ENCODE results near the gene RHBDD2. TPM values are rescaled to one million over a fixed set of nuclear protein-coding genes. Genes with fewer than 3 reads are reported as not detected.

RHBDD2 gene
- total RNA-seq, 1 donor from 2014 or later: 32.8 TPM

GRCh38 chr7:75916259-75916658 is 37.4 kb downstream of the RHBDD2 start:
- no peak overlapping the region for H3K27ac Mint-ChIP-seq
- no peak for ATAC-seq (ENCODE audit: low read depth)
- H3K36me3 Mint-ChIP-seq (ENCODE audit: low read depth): peaks cover 12% of the 10 kb centered on the region
- TF ChIP-seq CTCF (IDR thresholded peaks at IDR 0.05): no peak
- no peaks in the 10 kb centered on the region for H3K27me3 Mint-ChIP-seq
- H3K9me3 Mint-ChIP-seq: no peaks in the 10 kb centered on the region
- H3K4me1 Mint-ChIP-seq: peaks cover 33% of the 10 kb centered on the region
- POLR2A ChIA-PET: interaction anchor here (0.7 to 4.3 kb wide), 9 partner anchors 12 to 251 kb away, joined by 3 to 38 read pairs (median 10); partner anchors contain the start of genes MDH2, RHBDD2 and STYXL1
- CTCF ChIA-PET: interaction anchor here (1.1 kb wide), 1 partner anchor 104 kb away, joined by 3 read pairs; no protein-coding TSS in a partner anchor
- DNase-seq: no peak
- peak overlapping the region; percentile 90 for H3K4me3 Mint-ChIP-seq
- intact Hi-C loops (cut with micrococcal nuclease): loop anchor here (10.0 kb wide), 2 partner anchors 439 to 1741 kb away; partner anchors contain the start of genes EIF4H and YWHAG

GRCh38 chr7:75916685-75917634 is 38.1 kb downstream of the RHBDD2 start:
- H3K4me1 Mint-ChIP-seq: peaks cover 37% of the 10 kb centered on the region
- ChIA-PET POLR2A (interaction anchor here (0.6 to 4.3 kb wide), 4 partner anchors 39 to 103 kb away, joined by 4 to 38 read pairs (median 6); partner anchors contain the start of gene RHBDD2), CTCF (no interaction called here)
- no peak for DNase-seq
- H3K27me3 Mint-ChIP-seq: no peaks in the 10 kb centered on the region
- H3K36me3 Mint-ChIP-seq (ENCODE audit: low read depth): peaks cover 15% of the 10 kb centered on the region
- peak overlapping the region; percentile 90 for H3K4me3 Mint-ChIP-seq
- no peak for TF ChIP-seq CTCF (IDR thresholded peaks at IDR 0.05)
- no peak for ATAC-seq (ENCODE audit: low read depth)
- H3K9me3 Mint-ChIP-seq: no peaks in the 10 kb centered on the region
- no peak overlapping the region for H3K27ac Mint-ChIP-seq
- intact Hi-C loops (cut with micrococcal nuclease): loop anchor here (10.0 kb wide), 2 partner anchors 438 to 1742 kb away; partner anchors contain the start of genes EIF4H and YWHAG

- Mint-ChIP-seq H3K36me3 (ENCODE audit: low read depth) (peaks cover 23% of the 10 kb centered on the region), H3K9me3 (no peaks in the 10 kb centered on the region), H3K27ac (no peak overlapping the region), H3K4me3 (no peak overlapping the region), H3K27me3 (no peaks in the 10 kb centered on the region), H3K4me1 (peaks cover 40% of the 10 kb centered on the region)
- TF ChIP-seq CTCF (IDR thresholded peaks at IDR 0.05): no peak
- POLR2A ChIA-PET: no interaction called here
- intact Hi-C loops (cut with micrococcal nuclease): no loop called here
- ATAC-seq (ENCODE audit: low read depth) (no peak), DNase-seq (no peak)
- CTCF ChIA-PET: no interaction called here
Measured at GRCh38 chr7:75920431-75921161, 41.8 kb downstream of the RHBDD2 start.

- CTCF ChIA-PET: no interaction called here
- no peak for ATAC-seq (ENCODE audit: low read depth)
- no peaks in the 10 kb centered on the region for H3K27me3 Mint-ChIP-seq
- H3K36me3 Mint-ChIP-seq (ENCODE audit: low read depth): peaks cover 24% of the 10 kb centered on the region
- TF ChIP-seq CTCF (IDR thresholded peaks at IDR 0.05): no peak
- no peak overlapping the region for H3K27ac Mint-ChIP-seq
- intact Hi-C loops (cut with micrococcal nuclease): no loop called here
- POLR2A ChIA-PET: interaction anchor here (0.6 kb wide), 3 partner anchors 180 to 1632 kb away, joined by 3 to 5 read pairs (median 4); partner anchors contain the start of gene CLIP2
- H3K9me3 Mint-ChIP-seq: no peaks in the 10 kb centered on the region
- H3K4me1 Mint-ChIP-seq: peaks cover 31% of the 10 kb centered on the region
- no peak for DNase-seq
- H3K4me3 Mint-ChIP-seq: no peak overlapping the region
Measured at GRCh38 chr7:75921479-75921878, 42.6 kb downstream of the RHBDD2 start.
